Right renal pelvis (tissue), 4 donors: ENCODE results near the gene PNPLA7. TPM values are rescaled to one million over a fixed set of nuclear protein-coding genes. Genes with fewer than 3 reads are reported as not detected.
"Not testable (repeated sequence)": the region's sequence is repeated elsewhere in the genome, so short reads cannot be mapped to it uniquely, and the experiment has no call there.

Source experiments
- DNase-seq, 4 donors: peaks; one replicate each; pipeline ENCODE4 v3.0.0-alpha.2; 2013; ENCODE audit warnings: low read depth in 4 of 4, low spot score in 3 of 4, missing footprints in 1 of 4
- polyA plus RNA-seq, 4 donors: library from polyadenylated mRNA; unstranded; fragments of 120-200 nt; gene quantifications; one replicate each; pipeline ENCODE4 v1.2.1, GENCODE V29; 2013; ENCODE audit not compliant: insufficient read length in 4 of 4

PNPLA7 gene
- polyA plus RNA-seq, 4 donors: 1.6 to 2.7 (median 2.2) TPM

- DNase-seq: no peak
Measured at GRCh38 chr9:137452761-137453642, 97.2 kb downstream of the PNPLA7 start.

DNA sequence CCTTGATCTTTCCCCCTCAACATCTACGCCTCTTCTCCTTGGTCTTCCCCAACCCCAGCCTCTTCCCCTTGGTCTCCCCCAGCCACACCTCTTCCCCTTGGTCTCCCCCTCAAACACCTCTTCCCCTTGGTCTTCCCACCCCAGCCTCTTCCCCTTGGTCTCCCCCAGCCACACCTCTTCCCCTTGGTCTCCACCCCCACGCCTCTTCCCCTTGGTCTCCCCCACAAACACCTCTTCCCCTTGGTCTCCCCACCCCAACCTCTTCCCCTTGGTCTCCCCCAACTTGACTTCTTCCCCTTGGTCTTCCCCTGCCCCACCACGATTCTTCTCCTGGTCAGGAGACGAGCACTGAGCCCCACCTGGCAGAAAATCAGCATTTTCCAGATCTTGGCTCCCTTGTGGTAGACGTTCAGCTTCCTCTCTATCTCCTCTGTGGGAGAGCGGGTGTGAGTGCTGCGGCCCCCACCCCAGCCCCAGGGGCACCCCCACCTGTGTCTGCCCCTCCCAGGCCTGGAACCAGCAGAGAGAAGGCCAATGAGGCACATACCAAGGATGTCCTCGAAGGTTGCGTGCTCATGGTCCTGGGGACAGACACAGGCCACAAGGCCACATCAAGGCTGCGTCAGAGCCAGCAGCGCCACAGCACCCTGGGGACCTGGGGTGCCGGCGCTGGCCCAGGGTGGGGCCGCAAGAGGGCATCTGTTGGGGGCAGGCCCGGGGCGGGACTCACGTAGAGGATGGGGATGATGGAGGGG lies 98.0 kb downstream of the PNPLA7 start:
- DNase-seq: no peak

DNA sequence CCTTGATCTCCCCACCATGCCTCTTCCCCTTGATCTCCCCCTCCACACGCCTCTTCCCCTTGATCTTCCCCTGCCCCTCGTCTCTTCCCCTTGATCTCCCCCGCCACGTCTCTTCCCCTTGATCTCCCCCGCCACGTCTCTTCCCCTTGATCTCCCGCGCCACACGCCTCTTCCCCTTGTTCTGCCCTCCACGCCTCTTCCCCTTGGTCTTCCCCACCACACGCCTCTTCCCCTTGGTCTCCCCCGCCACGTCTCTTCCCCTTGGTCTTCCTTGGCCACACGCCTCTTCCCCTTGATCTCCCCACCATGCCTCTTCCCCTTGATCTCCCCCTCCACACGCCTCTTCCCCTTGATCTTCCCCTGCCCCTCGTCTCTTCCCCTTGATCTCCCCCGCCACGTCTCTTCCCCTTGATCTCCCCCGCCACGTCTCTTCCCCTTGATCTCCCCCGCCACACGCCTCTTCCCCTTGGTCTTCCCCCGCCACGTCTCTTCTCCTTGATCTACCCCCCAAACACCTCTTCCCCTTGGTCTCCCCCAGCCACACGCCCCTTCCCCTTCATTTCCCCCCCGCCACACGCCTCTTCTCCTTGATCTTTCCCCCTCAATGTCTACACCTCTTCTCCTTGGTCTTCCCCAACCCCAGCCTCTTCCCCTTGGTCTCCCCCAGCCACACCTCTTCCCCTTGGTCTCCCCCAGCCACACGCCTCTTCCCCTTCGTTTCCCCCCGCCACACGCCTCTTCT lies 98.8 kb downstream of the PNPLA7 start:
- DNase-seq: not testable (repeated sequence)

DNA sequence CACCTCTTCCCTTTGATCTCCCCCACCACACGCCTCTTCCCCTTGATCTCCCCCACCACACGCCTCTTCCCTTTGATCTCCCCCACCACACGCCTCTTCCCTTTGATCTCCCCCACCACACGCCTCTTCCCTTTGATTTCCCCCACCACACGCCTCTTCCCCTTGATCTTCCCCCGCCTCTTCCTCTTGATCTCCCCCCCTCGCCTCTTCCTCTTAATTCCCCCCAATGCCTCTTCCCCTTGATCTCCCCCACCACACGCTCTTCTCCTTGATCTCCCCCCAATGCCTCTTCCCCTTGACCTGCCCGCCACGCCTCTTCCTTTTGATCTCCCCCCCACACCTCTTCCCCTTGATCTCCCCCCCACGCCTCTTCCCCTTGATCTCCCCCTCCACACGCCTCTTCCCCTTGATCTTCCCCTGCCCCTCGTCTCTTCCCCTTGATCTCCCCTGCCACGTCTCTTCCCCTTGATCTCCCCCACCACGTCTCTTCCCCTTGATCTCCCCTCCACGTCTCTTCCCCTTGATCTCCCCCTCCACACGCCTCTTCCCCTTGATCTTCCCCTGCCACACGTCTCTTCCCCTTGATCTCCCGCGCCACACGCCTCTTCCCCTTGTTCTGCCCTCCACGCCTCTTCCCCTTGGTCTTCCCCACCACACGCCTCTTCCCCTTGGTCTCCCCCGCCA lies 99.5 kb downstream of the PNPLA7 start:
- DNase-seq: not testable (repeated sequence)

DNA sequence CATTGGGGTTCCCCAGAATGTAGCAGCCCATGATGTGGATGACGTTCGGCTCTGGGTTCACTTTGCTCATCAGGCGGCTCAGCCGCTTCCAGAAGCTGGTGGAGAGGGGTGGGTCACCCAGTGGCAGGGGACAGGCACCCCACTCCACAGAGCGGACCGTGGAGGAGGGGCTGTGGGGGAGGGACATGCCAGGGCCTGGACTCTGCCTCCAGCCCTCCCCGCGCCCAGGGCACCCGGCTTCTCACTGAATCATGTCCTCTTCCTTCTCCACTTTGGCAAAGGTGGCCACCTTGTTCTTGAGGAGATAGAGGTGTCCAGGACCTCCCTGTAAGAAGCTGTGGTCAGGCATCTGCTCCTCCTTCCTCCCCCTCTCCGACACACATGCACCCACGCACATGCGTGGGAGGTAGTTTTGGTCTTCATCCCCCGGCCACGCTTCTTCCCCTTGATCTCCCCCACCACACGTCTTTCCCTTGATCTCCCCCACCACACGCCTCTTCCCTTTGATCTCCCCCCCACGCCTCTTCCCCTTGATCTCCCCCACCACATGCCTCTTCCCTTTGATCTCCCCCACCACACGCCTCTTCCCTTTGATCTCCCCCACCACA lies 100.2 kb downstream of the PNPLA7 start:
- no peak for DNase-seq

DNA sequence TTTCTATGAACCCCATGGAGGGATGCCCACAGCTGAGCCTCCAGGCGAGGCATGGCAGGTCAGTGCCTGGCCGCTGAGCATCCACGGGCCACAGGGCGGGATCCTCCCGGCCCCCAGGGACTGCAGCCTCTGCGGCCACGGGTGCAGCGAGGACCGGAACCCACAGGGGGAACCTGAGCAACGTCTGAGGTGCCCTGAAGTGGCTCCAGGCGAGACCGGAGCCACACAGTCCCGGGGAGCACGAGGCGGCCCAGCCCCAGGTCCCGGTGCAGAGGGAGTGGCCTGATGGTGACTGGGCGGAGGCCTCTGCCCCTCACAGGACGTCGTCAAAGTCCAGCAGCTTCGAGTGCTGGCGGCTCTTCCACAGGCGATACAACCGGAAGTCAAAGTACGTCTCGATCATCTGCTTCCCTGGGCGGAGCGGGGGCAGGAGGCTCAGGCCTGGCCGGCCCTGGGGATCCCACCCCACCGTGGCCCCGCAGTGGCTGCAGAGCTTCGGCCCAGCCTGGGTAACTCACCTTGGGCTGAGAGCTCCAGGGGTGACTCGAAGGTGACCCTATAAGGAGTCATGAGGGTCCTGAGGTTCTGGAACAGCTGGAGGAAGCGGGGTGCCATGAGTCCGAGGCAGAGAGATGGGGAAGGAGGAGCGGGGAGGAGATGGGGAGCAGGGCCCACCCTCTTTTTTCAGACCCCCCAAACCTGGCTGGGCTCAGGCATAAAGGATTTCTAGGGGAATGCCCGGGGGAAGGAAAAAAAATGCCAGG lies 100.9 kb downstream of the PNPLA7 start:
- DNase-seq: no peak

- DNase-seq: no peak
Measured at GRCh38 chr9:137448602-137448962, 101.6 kb downstream of the PNPLA7 start.

GRCh38 chr9:137447722-137448601 lies 102.2 kb downstream of the PNPLA7 start:
- no peak for DNase-seq

- DNase-seq: no peak
Measured at GRCh38 chr9:137446851-137447471, 103.2 kb downstream of the PNPLA7 start.

DNA sequence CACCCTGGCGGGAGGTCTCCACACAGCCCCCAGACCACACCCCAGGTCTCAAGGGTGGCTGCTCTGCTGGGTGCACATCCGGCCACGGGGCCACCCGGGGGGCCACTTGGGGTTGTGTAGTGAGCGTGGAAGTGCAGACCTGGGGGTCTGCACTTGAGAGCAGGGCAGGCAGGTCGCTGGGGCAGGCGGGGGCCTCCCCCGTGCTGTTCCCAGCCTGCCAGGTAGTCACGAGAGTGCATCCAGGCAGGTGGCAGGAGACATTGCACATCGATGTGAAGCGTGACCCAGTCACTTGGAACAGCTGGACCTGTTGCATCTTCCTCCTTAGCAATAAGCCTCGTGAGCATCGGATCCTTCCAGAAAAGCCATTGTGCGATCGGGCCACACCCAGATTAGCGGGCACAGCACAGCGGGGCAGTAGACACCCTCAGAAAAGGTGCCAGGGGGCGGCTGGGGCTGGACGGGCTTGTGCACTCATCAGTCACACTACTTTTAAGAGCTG lies 104.2 kb downstream of the PNPLA7 start:
- no peak for DNase-seq

DNA sequence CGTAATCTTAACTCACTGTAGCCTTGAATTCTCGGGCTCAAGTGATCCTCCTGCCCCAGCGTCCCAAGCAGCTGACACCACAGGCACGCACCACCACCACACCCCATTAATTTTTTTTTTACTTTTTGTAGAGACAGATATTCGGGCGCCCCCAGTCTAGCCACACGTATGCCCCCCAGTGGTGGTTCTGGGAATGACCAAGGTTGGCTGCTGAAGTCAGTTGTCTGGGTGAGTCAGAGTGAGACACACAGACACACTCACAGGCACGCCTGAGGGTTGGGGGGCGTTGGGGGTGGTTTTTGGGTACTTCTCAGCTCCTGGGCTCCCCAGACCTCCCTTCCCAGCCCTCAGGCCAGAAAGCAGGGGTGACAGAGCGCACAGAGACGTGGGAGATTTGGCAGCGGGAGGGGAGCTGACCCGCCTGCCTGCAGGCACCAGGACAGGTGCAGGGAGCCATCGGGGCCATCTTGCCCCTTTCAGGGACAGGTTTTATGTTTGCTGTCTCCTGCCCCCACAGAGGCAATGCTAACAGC lies 104.9 kb downstream of the PNPLA7 start:
- DNase-seq: no peak

- DNase-seq: no peak
Measured at GRCh38 chr9:137444106-137444790, 106.0 kb downstream of the PNPLA7 start.

- no peak for DNase-seq
Measured at GRCh38 chr9:137441935-137442321, 108.3 kb downstream of the PNPLA7 start.

- no peak for DNase-seq
Measured at GRCh38 chr9:137441289-137441934, 108.8 kb downstream of the PNPLA7 start, which contains the start of gene ENTPD8. Gene ENTPD8, minus strand, starts transcription at chr9:137441357. Its CDS starts 3,072 bp downstream, at chr9:137438285.

- DNase-seq: no peak
Measured at GRCh38 chr9:137439158-137439714, 111.0 kb downstream of the PNPLA7 start.

- DNase-seq: no peak
Measured at GRCh38 chr9:137438591-137439157, 111.5 kb downstream of the PNPLA7 start.
